Vagina (tissue), 2 donors: Measurements from ENCODE around the gene KLK2. TPM values are rescaled to one million over a fixed set of nuclear protein-coding genes. Genes with fewer than 3 reads are reported as not detected.

Source experiments
- DNase-seq, 2 donors: peaks; one replicate each; pipeline ENCODE4 v3.0.0-alpha.2; 2017; ENCODE audit errors: extremely low spot score in 2 of 2
- H3K27ac ChIP-seq: fragments of 200-600 bp; sonication (generic); one replicate; pipeline ENCODE4 v1.5.1; 2019
- H3K27me3 ChIP-seq: fragments of 200-600 bp; sonication (generic); one replicate; pipeline ENCODE4 v1.5.1; 2019
- H3K36me3 ChIP-seq, 2 donors: fragments of 200-600 bp; sonication (generic); one replicate each; pipeline ENCODE4 v1.5.1; 2017 to 2019
- H3K4me1 ChIP-seq: fragments of 200-600 bp; sonication (generic); one replicate; pipeline ENCODE4 v1.5.1; 2019
- H3K4me3 ChIP-seq, 2 donors: fragments of 200-600 bp; sonication (generic); 1 replicate in 1 of 2; 2 replicates in 1 of 2; pipeline ENCODE4 v1.5.1; 2016 to 2019
- H3K9me3 ChIP-seq: fragments of 200-600 bp; sonication (generic); one replicate; pipeline ENCODE4 v1.5.1; 2019
- POLR2A ChIP-seq, 2 donors: fragments of 450-650 bp; IDR thresholded peaks; one replicate each; pipeline ENCODE4 v1.6.1; 2017; ENCODE audit warnings: antibody characterized with exemption in 2 of 2, mild to moderate bottlenecking in 2 of 2, moderate library complexity in 2 of 2
- POLR2AphosphoS5 ChIP-seq, 2 donors: sonication (generic); formaldehyde crosslinking; IDR thresholded peaks; one replicate each; pipeline ENCODE4 v1.9.0; 2017; ENCODE audit warnings: antibody characterized with exemption in 2 of 2, mild to moderate bottlenecking in 2 of 2, low read depth in 1 of 2; ENCODE audit not compliant: insufficient read depth in 1 of 2
- intact Hi-C: fragments of 100-400 bp; cut with DNase I; formaldehyde crosslinking; loops from one replicate; pipeline ENCODE4 v1.15.1; 2023
- total RNA-seq: library from RNA; depleted of rRNA; stranded (reverse); fragments of >200 nt; gene quantifications from one replicate; pipeline ENCODE4 v1.2.3, GENCODE V29; 2016
- TF ChIP-seq, protein P1 (sequence below), 3 experiments: fragments of 450-650 bp in 2 of 3; fragments of 200-600 bp in 1 of 3; sonication (generic) in 1 of 3; IDR thresholded peaks; one replicate each; pipeline ENCODE4 v1.5.1; 2017 to 2019; ENCODE audit warnings: antibody characterized with exemption in 3 of 3, mild to moderate bottlenecking in 2 of 3, moderate library complexity in 2 of 3

KLK2 gene
- total RNA-seq, 1 donor from 2014 or later = not detected

DNA sequence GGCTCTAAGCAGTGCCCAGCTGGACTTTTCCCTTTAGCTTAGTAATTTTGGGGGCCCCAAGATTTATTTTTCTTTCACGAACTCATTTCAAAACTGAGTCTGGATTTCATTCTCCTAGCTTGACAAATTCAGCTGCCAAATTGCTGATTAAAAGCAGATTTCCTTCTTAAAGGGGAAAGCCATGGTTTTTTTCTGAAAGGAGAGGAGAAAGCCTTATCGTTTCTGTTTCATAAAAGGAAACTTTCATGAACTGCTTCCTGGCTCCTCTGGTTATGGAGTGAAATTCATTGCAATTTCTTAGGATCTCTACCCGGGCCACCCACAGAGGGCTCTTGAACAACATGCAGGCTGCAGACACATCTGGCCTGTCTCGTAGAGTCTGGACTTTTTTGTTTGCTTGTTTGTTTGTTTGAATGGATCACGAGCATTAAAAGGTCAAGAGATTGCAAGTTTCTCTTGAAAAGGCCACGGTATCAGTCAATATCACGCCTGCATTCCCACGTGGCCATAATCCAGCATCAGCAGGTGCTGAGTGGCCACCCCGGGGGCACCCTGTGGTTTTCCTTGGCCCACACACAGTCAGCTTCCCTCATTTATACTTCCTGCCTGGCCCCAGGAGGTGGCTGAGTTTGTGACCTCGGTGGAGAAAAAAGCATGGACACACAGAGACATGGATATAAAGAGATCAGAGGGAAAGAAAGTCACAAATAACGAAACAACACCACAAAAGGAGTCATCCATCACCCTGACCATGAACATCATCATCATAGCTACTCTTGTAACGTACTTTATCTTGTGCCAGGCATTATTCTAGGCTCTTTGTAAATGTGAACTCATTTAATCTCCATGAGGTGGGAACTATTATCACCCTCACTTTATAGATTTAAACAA is 48.4 kb downstream of the KLK2 start:
- intact Hi-C loops = no loop called here
- DNase-seq = no peak
- no peaks in the 10 kb centered on the region for H3K27me3 ChIP-seq

DNA sequence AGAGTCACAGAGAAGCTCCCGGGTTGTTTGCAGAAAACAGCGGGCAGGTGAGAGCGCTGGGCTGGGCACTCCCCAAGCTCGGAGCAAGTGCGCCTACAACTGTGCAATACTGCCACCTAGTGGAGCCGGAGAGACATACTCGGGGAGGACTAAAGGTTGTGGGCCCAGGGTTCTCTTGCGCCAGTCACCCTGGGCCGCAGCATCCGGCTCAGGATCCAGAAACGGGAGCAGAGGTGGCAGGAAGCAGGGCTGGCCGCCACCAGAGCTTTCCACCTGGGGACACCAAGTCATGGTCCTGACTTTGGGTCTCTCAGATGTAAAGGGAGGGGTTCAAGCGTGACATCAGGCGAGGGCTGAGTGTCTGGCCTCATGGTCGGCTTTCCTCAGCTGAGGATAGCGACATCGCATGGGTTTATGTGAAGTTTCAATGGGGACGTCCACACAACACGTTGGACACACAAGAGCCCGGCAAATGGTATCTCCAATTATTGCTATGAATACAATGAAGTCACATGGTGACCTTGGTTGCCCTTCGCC is 49.1 kb downstream of the KLK2 start:
- intact Hi-C loops = no loop called here
- DNase-seq = no peak
- H3K4me1 ChIP-seq = no peaks in the 10 kb centered on the region
- no peaks in the 10 kb centered on the region for H3K36me3 ChIP-seq
- no peaks in the 10 kb centered on the region for H3K27me3 ChIP-seq
- no peak overlapping the region for H3K4me3 ChIP-seq
- H3K9me3 ChIP-seq = no peaks in the 10 kb centered on the region
- TF ChIP-seq, protein P1, sequence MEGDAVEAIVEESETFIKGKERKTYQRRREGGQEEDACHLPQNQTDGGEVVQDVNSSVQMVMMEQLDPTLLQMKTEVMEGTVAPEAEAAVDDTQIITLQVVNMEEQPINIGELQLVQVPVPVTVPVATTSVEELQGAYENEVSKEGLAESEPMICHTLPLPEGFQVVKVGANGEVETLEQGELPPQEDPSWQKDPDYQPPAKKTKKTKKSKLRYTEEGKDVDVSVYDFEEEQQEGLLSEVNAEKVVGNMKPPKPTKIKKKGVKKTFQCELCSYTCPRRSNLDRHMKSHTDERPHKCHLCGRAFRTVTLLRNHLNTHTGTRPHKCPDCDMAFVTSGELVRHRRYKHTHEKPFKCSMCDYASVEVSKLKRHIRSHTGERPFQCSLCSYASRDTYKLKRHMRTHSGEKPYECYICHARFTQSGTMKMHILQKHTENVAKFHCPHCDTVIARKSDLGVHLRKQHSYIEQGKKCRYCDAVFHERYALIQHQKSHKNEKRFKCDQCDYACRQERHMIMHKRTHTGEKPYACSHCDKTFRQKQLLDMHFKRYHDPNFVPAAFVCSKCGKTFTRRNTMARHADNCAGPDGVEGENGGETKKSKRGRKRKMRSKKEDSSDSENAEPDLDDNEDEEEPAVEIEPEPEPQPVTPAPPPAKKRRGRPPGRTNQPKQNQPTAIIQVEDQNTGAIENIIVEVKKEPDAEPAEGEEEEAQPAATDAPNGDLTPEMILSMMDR (IDR thresholded peaks at IDR 0.05) = peak; percentile 53 to 64 (median 64)
- no peak for TF ChIP-seq POLR2AphosphoS5 (IDR thresholded peaks at IDR 0.05; ENCODE audit: insufficient read depth in 1 of 2, low read depth in 1 of 2)
- no peak overlapping the region for H3K27ac ChIP-seq

More for the DNA sequence above, 48.4 kb downstream of the KLK2 start:
- Histone ChIP-seq H3K9me3 (no peaks in the 10 kb centered on the region), H3K27ac (no peak overlapping the region), H3K4me1 (no peaks in the 10 kb centered on the region), H3K4me3 (no peak overlapping the region), H3K36me3 (no peaks in the 10 kb centered on the region)
- TF ChIP-seq, protein P1 (IDR thresholded peaks at IDR 0.05) = no peak
- TF ChIP-seq POLR2A (IDR thresholded peaks at IDR 0.05) = no peak
- no peak for TF ChIP-seq POLR2AphosphoS5 (IDR thresholded peaks at IDR 0.05; ENCODE audit: insufficient read depth in 1 of 2, low read depth in 1 of 2)

DNA sequence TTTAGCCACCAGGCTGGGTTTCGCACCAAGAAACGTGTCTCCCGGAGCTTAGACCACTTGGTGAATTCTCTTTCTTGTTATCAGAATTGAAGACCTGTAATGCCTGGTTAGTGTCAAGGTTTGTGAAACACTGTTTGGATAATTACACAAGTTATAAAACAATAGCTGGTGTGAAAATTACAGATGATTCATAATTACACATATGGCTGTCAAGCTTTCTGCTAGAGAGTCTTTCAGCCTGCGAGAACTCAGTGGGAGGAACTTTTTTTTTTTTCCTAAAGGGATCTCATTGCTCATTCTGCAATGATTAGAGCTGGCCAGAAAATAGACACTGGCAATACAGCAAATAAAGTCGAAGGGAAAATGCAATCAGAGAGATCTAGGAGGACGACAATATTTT is 51.3 kb downstream of the KLK2 start:
- H3K27ac ChIP-seq = no peak overlapping the region
- no peak overlapping the region for H3K4me3 ChIP-seq
- H3K9me3 ChIP-seq = no peaks in the 10 kb centered on the region
- no peaks in the 10 kb centered on the region for H3K36me3 ChIP-seq
- TF ChIP-seq, protein P1 (IDR thresholded peaks at IDR 0.05) = no peak
- no peak for TF ChIP-seq POLR2A (IDR thresholded peaks at IDR 0.05)
- no peak for TF ChIP-seq POLR2AphosphoS5 (IDR thresholded peaks at IDR 0.05; ENCODE audit: insufficient read depth in 1 of 2, low read depth in 1 of 2)
- H3K4me1 ChIP-seq = no peaks in the 10 kb centered on the region
- no peaks in the 10 kb centered on the region for H3K27me3 ChIP-seq
- no peak for DNase-seq
- intact Hi-C loops = no loop called here

DNA sequence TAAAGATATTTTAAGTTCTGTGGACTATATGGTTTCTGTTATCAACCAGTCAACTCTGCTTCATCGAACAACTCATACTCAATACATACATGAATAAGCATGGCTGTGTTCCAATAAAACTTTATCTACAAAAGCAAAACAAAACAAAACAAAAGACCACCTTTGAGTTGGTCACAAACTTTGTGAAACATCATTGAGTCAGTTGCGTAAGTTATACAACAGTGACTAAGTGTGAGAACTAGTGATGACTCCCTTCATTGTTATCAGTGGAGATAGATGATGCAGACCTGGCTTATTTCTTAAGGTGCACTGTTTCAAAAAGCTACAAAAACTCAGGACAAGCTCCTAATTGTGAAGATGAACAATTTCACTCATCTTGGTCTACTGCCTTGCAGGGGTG is 52.5 kb downstream of the KLK2 start:
- no peaks in the 10 kb centered on the region for H3K36me3 ChIP-seq
- no peak overlapping the region for H3K4me3 ChIP-seq
- no peaks in the 10 kb centered on the region for H3K27me3 ChIP-seq
- H3K4me1 ChIP-seq = no peaks in the 10 kb centered on the region
- H3K27ac ChIP-seq = no peak overlapping the region
- no peak for DNase-seq
- H3K9me3 ChIP-seq = no peaks in the 10 kb centered on the region
- intact Hi-C loops = no loop called here
- TF ChIP-seq POLR2A (IDR thresholded peaks at IDR 0.05) = no peak
- TF ChIP-seq POLR2AphosphoS5 (IDR thresholded peaks at IDR 0.05; ENCODE audit: insufficient read depth in 1 of 2, low read depth in 1 of 2) = no peak
- TF ChIP-seq, protein P1 (IDR thresholded peaks at IDR 0.05) = no peak

DNA sequence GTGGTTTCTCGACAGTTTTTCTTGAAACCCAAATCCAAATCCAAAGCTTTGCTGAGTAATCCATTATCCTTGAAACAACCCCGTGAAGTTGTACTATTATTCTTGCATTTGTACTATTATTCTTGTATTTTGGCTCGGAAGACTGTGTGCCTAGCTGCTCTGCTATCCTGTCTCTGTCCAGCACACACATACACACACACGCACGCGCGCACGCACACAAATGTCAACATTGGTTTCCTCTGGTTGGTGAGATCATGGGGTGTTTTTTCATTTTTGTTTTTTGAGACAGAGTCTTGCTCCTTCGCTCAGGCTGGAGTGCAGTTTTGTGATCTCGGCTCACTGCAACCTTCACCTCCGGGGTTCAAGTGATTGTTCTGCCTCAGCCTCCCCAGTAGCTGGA is 52.9 kb downstream of the KLK2 start:
- intact Hi-C loops = no loop called here
- no peak overlapping the region for H3K27ac ChIP-seq
- no peak overlapping the region for H3K4me3 ChIP-seq
- DNase-seq = no peak
- no peaks in the 10 kb centered on the region for H3K27me3 ChIP-seq
- H3K9me3 ChIP-seq = no peaks in the 10 kb centered on the region
- no peaks in the 10 kb centered on the region for H3K36me3 ChIP-seq
- TF ChIP-seq POLR2A (IDR thresholded peaks at IDR 0.05) = no peak
- TF ChIP-seq, protein P1 (IDR thresholded peaks at IDR 0.05) = no peak
- TF ChIP-seq POLR2AphosphoS5 (IDR thresholded peaks at IDR 0.05; ENCODE audit: insufficient read depth in 1 of 2, low read depth in 1 of 2) = no peak
- H3K4me1 ChIP-seq = no peaks in the 10 kb centered on the region
